H1 (cell line): Measurements from ENCODE around the gene NLRC5. TPM values are rescaled to one million over a fixed set of nuclear protein-coding genes. Genes with fewer than 3 reads are reported as not detected.
A peak's percentile ranks its signal among the peaks of the same experiment; 100 is the strongest.

ENCODE experiments used
- CTCF ChIA-PET: fragments of 300-600 bp; sonication (Branson Sonifier 250); formaldehyde crosslinking; loops from one replicate; lab custom pipeline; 2021; ENCODE audit not compliant: partially characterized antibody; lab: Charles Lee
- POLR2A ChIA-PET: fragments of 300-600 bp; sonication (Branson Sonifier 250); formaldehyde crosslinking; loops from one replicate; lab custom pipeline; 2021; ENCODE audit warnings: inconsistent platforms; ENCODE audit not compliant: partially characterized antibody; lab: Charles Lee
- DNase-seq, 2 experiments: peaks; one replicate each; pipeline versions ENCODE4 v3.0.0 to v3.0.0-alpha.2; 2010 to 2022; ENCODE audit warnings: low spot score in 2 of 2, low read depth in 1 of 2, mixed read lengths in 1 of 2
- FAIRE-seq: peaks from 2 replicates; lab custom pipeline; 2011; peaks lifted over from hg19 to GRCh38; lab: Jason Lieb, UNC
- H2AFZ ChIP-seq: 2 replicates; pipeline ENCODE4 v1.8.1; 2012; ENCODE audit warnings: low read length, inconsistent platforms
- H2AK5ac ChIP-seq: 2 replicates; pipeline ENCODE4 v1.6.1; 2013; ENCODE audit warnings: low read depth, low read length
- H2BK120ac ChIP-seq: replicated peaks from 2 replicates; pipeline ENCODE3; 2013; ENCODE audit warnings: low read depth, low read length, inconsistent platforms
- H2BK12ac ChIP-seq: 2 replicates; pipeline ENCODE4 v1.6.1; 2013; ENCODE audit warnings: low read depth, low read length
- H2BK15ac ChIP-seq: 2 replicates; pipeline ENCODE4 v1.6.1; 2013; ENCODE audit warnings: low read length
- H2BK20ac ChIP-seq: 2 replicates; pipeline ENCODE4 v1.6.1; 2013; ENCODE audit warnings: low read length
- H2BK5ac ChIP-seq: 2 replicates; pipeline ENCODE4 v1.6.1; 2013; ENCODE audit warnings: low read depth, low read length
- H3K14ac ChIP-seq: 2 replicates; pipeline ENCODE4 v1.6.1; 2013; ENCODE audit warnings: inconsistent platforms; ENCODE audit not compliant: insufficient read length
- H3K18ac ChIP-seq: 2 replicates; pipeline ENCODE4 v1.6.1; 2013; ENCODE audit warnings: low read length; ENCODE audit errors: extremely low read depth
- H3K23ac ChIP-seq: 2 replicates; pipeline ENCODE4 v1.6.1; 2013; ENCODE audit warnings: inconsistent platforms; ENCODE audit not compliant: insufficient read length
- H3K23me2 ChIP-seq: 2 replicates; pipeline ENCODE4 v1.6.1; 2013; ENCODE audit warnings: low read depth, low read length
- H3K27ac ChIP-seq: 2 replicates; pipeline ENCODE4 v1.6.1; 2011; ENCODE audit warnings: low read depth, low read length, inconsistent platforms
- H3K27me3 ChIP-seq, 4 experiments: replicated peaks in 1 of 4; 1 replicate in 1 of 4; 2 replicates in 3 of 4; pipeline versions ENCODE4 v1.6.1 to v1.8.1; 2011 to 2013; ENCODE audit warnings: low read length in 3 of 4, mild to moderate bottlenecking in 3 of 4, inconsistent platforms in 2 of 4, mixed read lengths in 2 of 4, moderate library complexity in 1 of 4; ENCODE audit not compliant: control insufficient read depth in 3 of 4, insufficient read depth in 3 of 4; ENCODE audit errors: extremely low read depth in 1 of 4
- H3K36me3 ChIP-seq, 4 experiments: 2 replicates each; pipeline versions ENCODE4 v1.6.1 to v1.8.1; 2011 to 2013; ENCODE audit warnings: mild to moderate bottlenecking in 4 of 4, low read length in 3 of 4, moderate library complexity in 2 of 4, control low read depth in 1 of 4, inconsistent platforms in 1 of 4; ENCODE audit not compliant: insufficient read depth in 4 of 4, control insufficient read depth in 2 of 4
- H3K4ac ChIP-seq: replicated peaks from 2 replicates; pipeline ENCODE3; 2013; ENCODE audit warnings: low read length, low read depth, mixed read lengths, inconsistent platforms; ENCODE audit not compliant: insufficient read length
- H3K4me1 ChIP-seq, 4 experiments: replicated peaks in 1 of 4; 1 replicate in 1 of 4; 2 replicates in 3 of 4; pipeline versions ENCODE4 v1.6.1 to v1.8.1; 2011 to 2013; ENCODE audit warnings: low read length in 3 of 4, inconsistent platforms in 2 of 4, mixed read lengths in 1 of 4; ENCODE audit not compliant: insufficient read depth in 4 of 4, control insufficient read depth in 3 of 4
- H3K4me2 ChIP-seq, 2 experiments: 2 replicates each; pipeline versions ENCODE4 v1.6.1 to v1.8.1; 2011 to 2013; ENCODE audit warnings: low read depth in 2 of 2, low read length in 2 of 2, control low read depth in 1 of 2, inconsistent platforms in 1 of 2, mild to moderate bottlenecking in 1 of 2; ENCODE audit not compliant: insufficient read depth in 1 of 2
- H3K4me3 ChIP-seq, 4 experiments: fragments of 200-600, 300-600 bp in 1 of 4; sonication (generic), shearing (Covaris generic), sonication (Bioruptor Twin) in 1 of 4; 2 replicates each; pipeline versions ENCODE4 v1.5.1 to v1.8.1; 2011 to 2016; ENCODE audit warnings: low read length in 4 of 4, low read depth in 3 of 4, control low read depth in 2 of 4, inconsistent platforms in 2 of 4, mild to moderate bottlenecking in 2 of 4, mixed read lengths in 1 of 4, moderate library complexity in 1 of 4; ENCODE audit not compliant: insufficient read depth in 2 of 4; ENCODE audit errors: extremely low read depth in 1 of 4
- H3K56ac ChIP-seq: replicated peaks from 2 replicates; pipeline ENCODE3; 2013; ENCODE audit warnings: low read depth, mild to moderate bottlenecking, mixed read lengths, low read length, inconsistent platforms; ENCODE audit not compliant: insufficient read length
- H3K79me1 ChIP-seq: 2 replicates; pipeline ENCODE4 v1.6.1; 2013; ENCODE audit warnings: low read depth, low read length, control low read depth
- H3K79me2 ChIP-seq, 2 experiments: 2 replicates each; pipeline versions ENCODE4 v1.6.1 to v1.8.1; 2012 to 2013; ENCODE audit warnings: low read length in 2 of 2, mild to moderate bottlenecking in 2 of 2, inconsistent platforms in 1 of 2; ENCODE audit not compliant: insufficient read depth in 2 of 2, control insufficient read depth in 1 of 2
- H3K9ac ChIP-seq, 4 experiments: replicated peaks in 1 of 4; 1 replicate in 1 of 4; 2 replicates in 3 of 4; pipeline versions ENCODE4 v1.6.1 to v1.8.1; 2011 to 2013; ENCODE audit warnings: low read depth in 3 of 4, low read length in 3 of 4, control low read depth in 2 of 4, mild to moderate bottlenecking in 2 of 4, moderate library complexity in 2 of 4, inconsistent platforms in 1 of 4; ENCODE audit errors: extremely low read depth in 1 of 4
- H3K9me3 ChIP-seq, 2 experiments: 2 replicates each; pipeline versions ENCODE4 v1.6.1 to v1.8.1; 2012 to 2013; ENCODE audit warnings: mild to moderate bottlenecking in 2 of 2, moderate library complexity in 2 of 2, control low read depth in 1 of 2, inconsistent platforms in 1 of 2, low read depth in 1 of 2, low read length in 1 of 2, mixed read lengths in 1 of 2; ENCODE audit not compliant: insufficient read depth in 2 of 2
- H4K20me1 ChIP-seq, 2 experiments: replicated peaks in 1 of 2; 2 replicates each; pipeline versions ENCODE3 to v1.8.1; 2011 to 2013; ENCODE audit warnings: inconsistent platforms in 2 of 2, low read length in 2 of 2, mild to moderate bottlenecking in 1 of 2; ENCODE audit not compliant: insufficient read depth in 2 of 2, control insufficient read depth in 1 of 2
- H4K5ac ChIP-seq: 2 replicates; pipeline ENCODE4 v1.6.1; 2013; ENCODE audit warnings: low read length, low read depth, mixed read lengths, inconsistent platforms; ENCODE audit not compliant: insufficient read length
- H4K8ac ChIP-seq: 2 replicates; pipeline ENCODE4 v1.8.0; 2013; ENCODE audit warnings: mild to moderate bottlenecking, moderate library complexity, low read length, inconsistent platforms; ENCODE audit not compliant: insufficient read depth; ENCODE audit errors: extremely low read depth
- H4K91ac ChIP-seq: replicated peaks from 2 replicates; pipeline ENCODE3; 2013; ENCODE audit warnings: low read length, mixed read lengths, inconsistent platforms; ENCODE audit not compliant: insufficient read length
- BCL11A ChIP-seq, 2 experiments: IDR thresholded peaks; one replicate each; pipeline ENCODE4 v1.6.1; 2011; ENCODE audit warnings: low read depth in 2 of 2, low read length in 2 of 2, mild to moderate bottlenecking in 2 of 2
- CBX5 ChIP-seq: fragments of 300-800, 300-1000 bp; sonication (generic); IDR thresholded peaks from 2 replicates; pipeline ENCODE4 v1.7.1; 2016; ENCODE audit warnings: antibody characterized with exemption, low read length, low read depth
- CBX8 ChIP-seq: fragments of 300-800, 300-1000 bp; sonication (generic); IDR thresholded peaks from 2 replicates; pipeline ENCODE4 v1.7.1; 2016; ENCODE audit warnings: low read depth, low read length, borderline replicate concordance
- RXRA ChIP-seq: IDR thresholded peaks from 2 replicates; pipeline ENCODE4 v1.6.1; 2011; ENCODE audit warnings: low read depth, mild to moderate bottlenecking, low read length, moderate library complexity; ENCODE audit not compliant: insufficient read depth
- SUZ12 ChIP-seq: fragments of 200-600 bp; sonication (generic); IDR thresholded peaks from 2 replicates; pipeline ENCODE4 v1.6.1; 2012; ENCODE audit warnings: mild to moderate bottlenecking, inconsistent platforms, low read length, moderate library complexity, mixed read lengths
- WGBS, 2 experiments: shearing (Covaris generic) in 1 of 2; methylation state at CpG; one replicate each; pipeline versions ENCODE4 v1.1.6 to v1.1.7; 2013 to 2015; ENCODE audit warnings: low lambda C conversion rate in 2 of 2, mixed read lengths in 2 of 2, inconsistent platforms in 1 of 2, low coverage in 1 of 2, missing lambda C conversion rate in 1 of 2; ENCODE audit not compliant: insufficient replicate concordance in 2 of 2, insufficient coverage in 1 of 2, insufficient read length in 1 of 2; ENCODE audit errors: extremely low coverage in 1 of 2, missing lambda C conversion rate in 1 of 2; 5-methylcytosine and 5-hydroxymethylcytosine counted together
- polyA plus RNA-seq, 7 experiments: library from polyadenylated mRNA; depleted of rRNA in 3 of 7; stranded (reverse) in 5 of 7; unstranded in 2 of 7; fragments of >200 nt in 5 of 7; fragments of 200-250 nt in 2 of 7; gene quantifications; 1 replicate in 5 of 7; 2 replicates in 1 of 7; 4 replicates in 1 of 7; pipeline versions ENCODE4 v1.2.1 to v1.2.3, GENCODE V29; 2011 to 2013; ENCODE audit warnings: missing spikeins in 2 of 7, mixed read lengths in 2 of 7
- total RNA-seq: library from RNA; stranded (reverse); fragmentation: NEBNext Ultra II Directional; extraction: Animal tissue kit (Norgen Biotek cat#: 25700); gene quantifications from 2 replicates; pipeline ENCODE4 v1.2.1, GENCODE V29; 2021

The NLRC5 gene
- total and polyA plus RNA-seq, 2 of the 8 experiments (the other 6 are each of a cell fraction or from before 2014, with no cell fraction given) = 2.2 to 3.2 TPM

DNA sequence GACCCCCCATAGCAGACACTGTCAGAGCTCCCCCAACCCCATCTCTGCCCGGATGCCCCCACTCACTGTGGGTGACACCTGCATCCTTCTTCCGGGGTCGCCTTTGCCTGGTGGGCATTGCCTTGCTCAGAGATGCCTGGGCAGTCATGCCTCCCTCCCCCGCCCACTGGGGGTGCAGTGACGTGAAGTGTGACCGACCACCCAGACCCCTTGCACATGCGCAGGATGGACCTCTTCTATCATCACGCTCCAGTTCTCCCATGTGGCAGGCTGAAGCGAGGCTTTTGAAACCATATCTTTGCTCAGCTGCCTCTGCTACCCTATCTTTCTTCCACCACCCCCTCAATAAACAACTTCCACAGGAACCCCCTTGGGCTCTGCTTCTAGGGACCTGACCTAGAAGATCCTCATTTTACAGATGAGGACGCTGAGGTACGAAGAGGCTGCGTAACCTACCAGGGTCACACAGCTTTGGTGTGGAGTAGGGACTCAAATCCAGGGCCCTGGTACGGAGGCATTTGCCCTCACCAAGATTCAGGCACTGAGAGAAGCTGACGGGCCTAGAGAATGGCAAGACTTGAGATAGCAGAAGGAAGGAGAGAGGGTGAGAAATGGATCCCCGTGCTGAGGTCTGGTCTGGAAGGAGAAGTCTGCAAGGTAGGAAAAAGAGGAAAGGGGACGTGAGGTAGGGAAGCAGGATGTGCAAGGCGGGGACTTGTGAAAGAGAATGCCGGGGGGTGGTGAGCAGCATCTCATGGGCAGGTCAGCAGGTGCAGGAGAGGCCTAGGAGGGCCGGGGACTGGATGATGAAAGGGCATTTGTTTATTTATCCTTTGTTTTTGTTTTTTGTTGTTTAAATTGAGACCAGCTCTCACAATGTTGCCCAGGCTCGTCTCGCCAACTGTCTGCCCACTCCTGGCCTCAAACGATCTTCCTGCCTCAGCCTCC lies 14.4 kb downstream of the NLRC5 start:
- Histone ChIP-seq H3K18ac (no peak overlapping the region), H3K79me2 (no peaks in the 10 kb centered on the region), H2AK5ac (peak overlapping the region; percentile 87; the same call in 1 of the 2 replicates), H2BK15ac (no peak overlapping the region), H3K4ac (no peak overlapping the region), H3K4me3 (no peak overlapping the region), H2BK120ac (no peak overlapping the region), H4K20me1 (no peaks in the 10 kb centered on the region), H3K27me3 (no peaks in the 10 kb centered on the region), H2AFZ (no peak overlapping the region), H3K27ac (no peak overlapping the region), H3K4me1 (peaks cover 0 to 11% (median 6%) of the 10 kb centered on the region in 4 experiments; a peak in 4 of 7 replicates), H3K23ac (no peak overlapping the region), H3K4me2 (no peak overlapping the region), H4K5ac (no peak overlapping the region), H2BK20ac (0 out of 2 replicates have a peak overlapping the region, but pooled peaks have one; percentile 37), H4K91ac (no peak overlapping the region), H3K56ac (no peak overlapping the region), H2BK12ac (peak overlapping the region; percentile 23; the same call in 1 of the 2 replicates), H3K14ac (no peak overlapping the region), H4K8ac (no peak overlapping the region; the same call in 1 of the 2 replicates), H3K23me2 (no peaks in the 10 kb centered on the region), H3K9ac (no peak overlapping the region), H3K9me3 (no peaks in the 10 kb centered on the region), H3K36me3 (no peaks in the 10 kb centered on the region), H3K79me1 (no peaks in the 10 kb centered on the region), H2BK5ac (no peak overlapping the region)
- DNase-seq = no peak
- TF ChIP-seq CBX5 (no peak), BCL11A (IDR thresholded peaks at IDR 0.05; ENCODE audit: low read depth in 2 of 2, low read length in 2 of 2) (no peak), RXRA (no peak), SUZ12 (no peak), CBX8 (no peak)
- 80% methylated on average over 22 of the region's 22 CpGs; no CpG with 5 or more reads in 1 of the 2 experiments for WGBS, 2 experiments
- ChIA-PET POLR2A (interaction anchor here (1.6 kb wide), 1 partner anchor 10 kb away, joined by 3 read pairs; no protein-coding TSS in a partner anchor), CTCF (interaction anchor here (1.2 to 2.2 kb wide), 8 partner anchors 8 to 152 kb away, joined by 3 to 11 read pairs (median 4); no protein-coding TSS in a partner anchor)
- FAIRE-seq = no peak
